Measurements from ENCODE around the gene PSME2.

Gene PSME2

GRCh38 chr14:24189460-24189859 is 43.0 kb upstream of the PSME2 start:
- DNase-seq (ENCODE audit: low read depth in 2 of 2): no peak
- no peak for TF ChIP-seq CTCF (IDR thresholded peaks at IDR 0.05; ENCODE audit: low read depth, low read length)
- H3K4me3 ChIP-seq (replicated peaks in 1 of 2; ENCODE audit: low read depth in 2 of 2, low read length in 2 of 2): no peak overlapping the region

- no peak for TF ChIP-seq CTCF (IDR thresholded peaks at IDR 0.05; ENCODE audit: low read depth, low read length)
- peak overlapping the region in 1 of 2 donors; percentile 78 for H3K4me3 ChIP-seq (replicated peaks in 1 of 2; ENCODE audit: low read depth in 2 of 2, low read length in 2 of 2)
- DNase-seq (ENCODE audit: low read depth in 2 of 2): no peak
These were observed 42.6 kb upstream of the PSME2 start for GRCh38 chr14:24189059-24189375.

GRCh38 chr14:24188251-24189058 is 42.0 kb upstream of the PSME2 start, which contains the start of gene IPO4:
Gene IPO4 (minus strand): TSS chr14:24188816. CDS start chr14:24188787, 29 bp downstream.
- peak; percentile 98 to 99 for DNase-seq (ENCODE audit: low read depth in 2 of 2)
- no peak for TF ChIP-seq CTCF (IDR thresholded peaks at IDR 0.05; ENCODE audit: low read depth, low read length)
- peak within 1 kb of the TSS; percentile 77 to 78 for H3K4me3 ChIP-seq (replicated peaks in 1 of 2; ENCODE audit: low read depth in 2 of 2, low read length in 2 of 2)

GRCh38 chr14:24187539-24187915 is 41.1 kb upstream of the PSME2 start:
- TF ChIP-seq CTCF (IDR thresholded peaks at IDR 0.05; ENCODE audit: low read depth, low read length): no peak
- DNase-seq (ENCODE audit: low read depth in 2 of 2): no peak
- peak overlapping the region in 1 of 2 donors; percentile 78 for H3K4me3 ChIP-seq (replicated peaks in 1 of 2; ENCODE audit: low read depth in 2 of 2, low read length in 2 of 2)

GRCh38 chr14:24186831-24187538 is 40.6 kb upstream of the PSME2 start:
- no peak overlapping the region for H3K4me3 ChIP-seq (replicated peaks in 1 of 2; ENCODE audit: low read depth in 2 of 2, low read length in 2 of 2)
- no peak for DNase-seq (ENCODE audit: low read depth in 2 of 2)
- no peak for TF ChIP-seq CTCF (IDR thresholded peaks at IDR 0.05; ENCODE audit: low read depth, low read length)

- TF ChIP-seq CTCF (IDR thresholded peaks at IDR 0.05; ENCODE audit: low read depth, low read length): no peak
- no peak overlapping the region for H3K4me3 ChIP-seq (replicated peaks in 1 of 2; ENCODE audit: low read depth in 2 of 2, low read length in 2 of 2)
These were observed 39.3 kb upstream of the PSME2 start for GRCh38 chr14:24185741-24186140.

More at GRCh38 chr14:24185741-24186140, 39.3 kb upstream of the PSME2 start:
- DNase-seq (ENCODE audit: low read depth in 2 of 2): no peak
